ENCODE results near the gene BSX.

BSX gene

GRCh38 chr11:122981388-122982264, at the start of gene BSX:
TSS of gene BSX (minus strand) at chr11:122981834. CDS start at chr11:122981671, 163 bp downstream.
- DNase-seq (ENCODE audit: extremely low spot score, insufficient read length, low read depth) = no peak
- no peak for FAIRE-seq

GRCh38 chr11:123030517-123030916, 48.9 kb upstream of the BSX start:
- DNase-seq (ENCODE audit: extremely low spot score, insufficient read length, low read depth) = no peak
- FAIRE-seq = no peak

GRCh38 chr11:123020968-123021367, 39.3 kb upstream of the BSX start:
- peak; percentile 23 for DNase-seq (ENCODE audit: extremely low spot score, insufficient read length, low read depth)
- peak; percentile 80 for FAIRE-seq

- DNase-seq (ENCODE audit: extremely low spot score, insufficient read length, low read depth) = no peak
- no peak for FAIRE-seq
These were observed 37.1 kb upstream of the BSX start for GRCh38 chr11:123018702-123019101.

GRCh38 chr11:123011510-123011909, 29.9 kb upstream of the BSX start:
- DNase-seq (ENCODE audit: extremely low spot score, insufficient read length, low read depth) = no peak
- FAIRE-seq = no peak

GRCh38 chr11:123006860-123007542, 25.4 kb upstream of the BSX start:
- no peak for DNase-seq (ENCODE audit: extremely low spot score, insufficient read length, low read depth)
- FAIRE-seq = no peak

- DNase-seq (ENCODE audit: extremely low spot score, insufficient read length, low read depth) = no peak
- no peak for FAIRE-seq
These were observed 19.1 kb upstream of the BSX start for GRCh38 chr11:123000721-123001120.

- FAIRE-seq (no peak), DNase-seq (ENCODE audit: extremely low spot score, insufficient read length, low read depth) (no peak)
These were observed 17.2 kb upstream of the BSX start for GRCh38 chr11:122998727-122999366.

GRCh38 chr11:122995526-122995925, 13.9 kb upstream of the BSX start:
- DNase-seq (ENCODE audit: extremely low spot score, insufficient read length, low read depth) = no peak

GRCh38 chr11:122984186-122985011, 2.8 kb upstream of the BSX start:
- FAIRE-seq = no peak
- no peak for DNase-seq (ENCODE audit: extremely low spot score, insufficient read length, low read depth)

More at GRCh38 chr11:122995526-122995925, 13.9 kb upstream of the BSX start:
- no peak for FAIRE-seq

- no peak for DNase-seq (ENCODE audit: extremely low spot score, insufficient read length, low read depth)
- FAIRE-seq = no peak
These were observed 2.0 kb upstream of the BSX start for GRCh38 chr11:122983438-122984185.

- no peak for FAIRE-seq
- DNase-seq (ENCODE audit: extremely low spot score, insufficient read length, low read depth) = no peak
These were observed 1.6 kb downstream of the BSX start for GRCh38 chr11:122979815-122980595.

GRCh38 chr11:122979103-122979814, 2.4 kb downstream of the BSX start:
- FAIRE-seq (no peak), DNase-seq (ENCODE audit: extremely low spot score, insufficient read length, low read depth) (no peak)

GRCh38 chr11:122978299-122978620, 3.4 kb downstream of the BSX start:
- FAIRE-seq (no peak), DNase-seq (ENCODE audit: extremely low spot score, insufficient read length, low read depth) (no peak)

- FAIRE-seq (no peak), DNase-seq (ENCODE audit: extremely low spot score, insufficient read length, low read depth) (no peak)
These were observed 4.0 kb downstream of the BSX start for GRCh38 chr11:122977470-122978298.

- DNase-seq (ENCODE audit: extremely low spot score, insufficient read length, low read depth) (no peak), FAIRE-seq (no peak)
These were observed 4.7 kb downstream of the BSX start for GRCh38 chr11:122976734-122977469.

Data from GM18507 (cell line).